K562 (cell line): ENCODE results near the gene PPY. TPM values are rescaled to one million over a fixed set of nuclear protein-coding genes. Genes with fewer than 3 reads are reported as not detected.
A peak's percentile ranks its signal among the peaks of the same experiment; 100 is the strongest.

ENCODE experiments used
- ATAC-seq: fragments of 200-7000 bp; cut with Tn5 transposase; 3 replicates; pipeline ENCODE4 v1.9.1; 2020; ENCODE audit warnings: moderate library complexity
- BruUV-seq: library from RNA; stranded (reverse); fragments of 400-500 nt; replicated peaks from 2 replicates; lab custom pipeline; 2021; lab: Mats Ljungman, UMichigan
- CTCF ChIA-PET: fragments of 300-600 bp; formaldehyde crosslinking; extraction: SDS; loops from one replicate; lab custom pipeline; 2021; ENCODE audit warnings: low intra/inter-chr PET ratio; lab: Yijun Ruan, JAX
- POLR2A ChIA-PET: fragments of 300-600, 350-650 bp; sonication (Branson Sonifier 250); formaldehyde crosslinking; extraction: SDS; loops from one replicate; lab custom pipeline; 2021; ENCODE audit warnings: antibody characterized with exemption, inconsistent platforms; lab: Yijun Ruan, JAX
- DNase-seq, 4 experiments: peaks; one replicate each; pipeline versions ENCODE4 v3.0.0 to v3.0.0-alpha.2; 2011 to 2018; ENCODE audit warnings: low spot score in 3 of 4, mixed read lengths in 3 of 4; ENCODE audit errors: extremely low read depth in 1 of 4
- FAIRE-seq: peaks from 2 replicates; lab custom pipeline; 2011; peaks lifted over from hg19 to GRCh38; lab: Jason Lieb, UNC
- H2AFZ ChIP-seq: 2 replicates; pipeline ENCODE4 v1.6.0; 2011; ENCODE audit warnings: low read depth, low read length, control low read depth, inconsistent platforms
- H3K27ac ChIP-seq: fragments of 200-600 bp; 3 replicates; pipeline ENCODE4 v1.8.0; 2011; ENCODE audit warnings: low read depth, mild to moderate bottlenecking, control low read depth, inconsistent platforms, low read length, moderate library complexity, mixed read lengths; ENCODE audit errors: extremely low read depth
- H3K27me3 ChIP-seq, 2 experiments: fragments of 300-600 bp in 1 of 2; 2 replicates in 1 of 2; 3 replicates in 1 of 2; pipeline versions ENCODE4 v1.6.0 to v1.8.0; 2011; ENCODE audit warnings: inconsistent platforms in 2 of 2, low read length in 2 of 2, mild to moderate bottlenecking in 1 of 2, mixed read lengths in 1 of 2, moderate library complexity in 1 of 2; ENCODE audit not compliant: control insufficient read depth in 2 of 2, insufficient read depth in 2 of 2
- H3K36me3 ChIP-seq: fragments of 300-600 bp; 3 replicates; pipeline ENCODE4 v1.8.0; 2011; ENCODE audit warnings: mild to moderate bottlenecking, low read length, inconsistent platforms; ENCODE audit not compliant: control insufficient read depth, insufficient read depth
- H3K4me1 ChIP-seq, 2 experiments: fragments of 200-600 bp in 1 of 2; replicated peaks in 1 of 2; 2 replicates in 1 of 2; 3 replicates in 1 of 2; pipeline versions ENCODE4 v1.5.1 to v1.8.0; 2011; ENCODE audit warnings: inconsistent platforms in 2 of 2, low read length in 2 of 2, mild to moderate bottlenecking in 1 of 2, mixed read lengths in 1 of 2, moderate library complexity in 1 of 2; ENCODE audit not compliant: control insufficient read depth in 2 of 2, insufficient read depth in 2 of 2
- H3K4me2 ChIP-seq: 2 replicates; pipeline ENCODE4 v1.6.1; 2011; ENCODE audit warnings: low read length, control low read depth, inconsistent platforms, mixed read lengths; ENCODE audit not compliant: insufficient read depth
- H3K4me3 ChIP-seq: fragments of 200-600 bp; sonication (generic), shearing (Covaris generic); 2 replicates; pipeline ENCODE4 v1.5.1; 2016; ENCODE audit warnings: control low read depth, inconsistent platforms
- H3K79me2 ChIP-seq: fragments of 200-600 bp; 3 replicates; pipeline ENCODE4 v1.8.0; 2011; ENCODE audit warnings: low read length, inconsistent platforms; ENCODE audit not compliant: control insufficient read depth, insufficient read depth
- H3K9ac ChIP-seq, 2 experiments: 2 replicates each; pipeline versions ENCODE4 v1.6.0 to v1.6.1; 2011; ENCODE audit warnings: low read depth in 2 of 2, low read length in 2 of 2, control low read depth in 1 of 2, inconsistent platforms in 1 of 2, mild to moderate bottlenecking in 1 of 2, mixed read lengths in 1 of 2; ENCODE audit not compliant: insufficient read depth in 1 of 2
- H3K9me1 ChIP-seq: one replicate; pipeline ENCODE4 v1.6.0; 2011; ENCODE audit warnings: inconsistent platforms, mild to moderate bottlenecking, low read length, moderate library complexity; ENCODE audit not compliant: control insufficient read depth, insufficient read depth
- H3K9me3 ChIP-seq: replicated peaks from 2 replicates; pipeline ENCODE4 v1.5.1; 2011; ENCODE audit warnings: low read depth, low read length, inconsistent platforms; ENCODE audit not compliant: control insufficient read depth, insufficient read depth
- H4K20me1 ChIP-seq: replicated peaks from 2 replicates; pipeline ENCODE4 v1.6.1; 2011; ENCODE audit warnings: low read length, inconsistent platforms, mixed read lengths; ENCODE audit not compliant: control insufficient read depth, insufficient read depth
- ESRRB ChIP-seq: fragments of 250-450 bp; sonication (Bioruptor Pico); IDR thresholded peaks from 2 replicates; pipeline ENCODE4 v1.5.0; 2020; ENCODE audit warnings: mild to moderate bottlenecking, moderate library complexity, borderline replicate concordance
- TAL1 ChIP-seq: fragments of 450-650 bp; IDR thresholded peaks from 2 replicates; pipeline ENCODE4 v1.6.1; 2016; ENCODE audit warnings: mild to moderate bottlenecking
- TGIF2 ChIP-seq: sonication (generic); formaldehyde crosslinking; IDR thresholded peaks from 2 replicates; pipeline ENCODE4 v1.8.1; 2022; ENCODE audit warnings: mild to moderate bottlenecking, missing genetic modification reagents, moderate library complexity
- WGBS: fragments of 100-300 bp; shearing (Covaris generic); methylation state at CpG from one replicate; pipeline ENCODE4 v1.1.6; 2016; ENCODE audit warnings: low coverage, mixed read lengths; ENCODE audit not compliant: insufficient coverage; ENCODE audit errors: missing lambda C conversion rate; 5-methylcytosine and 5-hydroxymethylcytosine counted together
- in situ Hi-C: fragments of 300-500 bp; cut with MboI; formaldehyde crosslinking; loops from 4 replicates; pipeline ENCODE4 v1.15.0; 2018; ENCODE audit warnings: inconsistent platforms, mixed read lengths
- intact Hi-C: fragments of 100-400 bp; cut with micrococcal nuclease; formaldehyde crosslinking; loops from 2 replicates; pipeline ENCODE4 v1.14.2; 2022
- polyA plus RNA-seq, 8 experiments: library from polyadenylated mRNA; depleted of rRNA in 4 of 8; stranded (reverse) in 5 of 8; unstranded in 3 of 8; fragments of >200 nt; fragmentation: Nextera tagmentation in 2 of 8; fragmentation: Illumina TruSeq in 1 of 8; extraction: Ambion mirVana in 2 of 8; extraction: Trizol in 1 of 8; gene quantifications; 2 replicates each; pipeline versions ENCODE4 v1.2.1 to v1.2.3, GENCODE V29; 2011 to 2014; ENCODE audit warnings: inconsistent platforms in 1 of 8, missing spikeins in 1 of 8
- total RNA-seq, 7 experiments: library from RNA; depleted of rRNA in 6 of 7; stranded (reverse); fragments of >200 nt in 6 of 7; fragmentation: Illumina TruSeq in 2 of 7; extraction: Trizol in 2 of 7; gene quantifications; 2 replicates each; pipeline versions ENCODE4 v1.2.1 to v1.2.3, GENCODE V29; 2011 to 2021; ENCODE audit warnings: low replicate concordance in 1 of 7
- TF ChIP-seq, protein P1 (sequence below), 2 experiments: fragments of 250-450 bp in 1 of 2; fragments of 450-650 bp in 1 of 2; sonication (Bioruptor Pico) in 1 of 2; IDR thresholded peaks; 2 replicates each; pipeline versions ENCODE4 v1.6.1 to v1.8.0; 2016 to 2021; ENCODE audit warnings: mild to moderate bottlenecking in 2 of 2, moderate library complexity in 2 of 2, missing compliant biosample characterization in 1 of 2, missing genetic modification characterization in 1 of 2
- TF ChIP-seq, protein P2 (sequence below): fragments of 200-800 bp; sonication (Bioruptor generic); IDR thresholded peaks from 2 replicates; pipeline ENCODE4 v1.6.1; 2016; ENCODE audit warnings: missing genetic modification characterization, missing compliant biosample characterization
- TF ChIP-seq, protein P3 (sequence below): fragments of 250-450 bp; sonication (Bioruptor Pico); IDR thresholded peaks from 2 replicates; pipeline ENCODE4 v1.4.0; 2020
- TF ChIP-seq, protein P4 (sequence below): sonication (generic); formaldehyde crosslinking; IDR thresholded peaks from 2 replicates; pipeline ENCODE4 v1.8.1; 2023; ENCODE audit warnings: mild to moderate bottlenecking, missing genetic modification reagents

PPY gene
- total and polyA plus RNA-seq, 9 of the 15 experiments (the other 6 are each of a cell fraction or from before 2014, with no cell fraction given) = not detected

DNA sequence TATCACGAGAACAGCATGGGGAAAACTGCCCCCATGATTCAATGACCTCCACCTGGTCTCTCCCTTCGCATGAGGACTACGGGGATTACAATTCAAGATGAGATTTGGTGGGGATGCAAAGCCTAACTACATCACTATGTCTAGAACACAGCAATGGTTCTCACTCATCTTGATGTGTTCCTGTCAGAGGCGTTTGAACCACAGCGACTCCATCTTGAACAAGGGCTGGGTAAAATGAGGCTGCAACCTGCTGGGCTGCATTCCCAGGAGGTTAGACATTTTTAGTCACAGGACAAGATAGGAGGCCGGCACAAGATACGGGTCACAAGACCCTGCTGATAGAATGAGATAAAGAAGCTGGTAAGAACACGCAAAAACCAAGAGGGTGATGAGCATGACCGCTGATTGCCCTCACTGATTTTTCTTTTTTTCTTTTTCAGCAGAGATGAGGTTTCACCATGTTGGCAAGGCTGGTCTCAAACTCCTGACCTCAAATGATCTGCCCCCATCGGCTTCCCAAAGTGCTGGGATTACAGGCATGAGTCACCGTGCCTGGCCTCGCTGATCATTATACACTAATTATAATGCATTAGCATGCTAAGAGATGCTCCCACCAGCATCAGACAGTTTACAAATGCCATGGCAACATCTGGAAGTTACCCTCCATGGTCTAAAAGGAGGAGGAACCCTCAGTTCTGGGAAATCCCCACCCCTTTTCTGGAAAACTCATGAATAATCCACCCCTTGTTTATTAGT, 3.0 kb upstream of the PPY start:
- no peaks in the 10 kb centered on the region for H3K9me1 ChIP-seq
- no TSS peak for BruUV-seq
- POLR2A ChIA-PET = interaction anchor here (0.6 to 0.7 kb wide), 2 partner anchors 287 to 414 kb away, joined by 3 read pairs; no protein-coding TSS in a partner anchor
- ATAC-seq = no peak
- in situ Hi-C loops = loop anchor here (25.0 kb wide), 1 partner anchor 392 kb away; the partner anchor contains the start of gene GRN
- no peaks in the 10 kb centered on the region for H3K36me3 ChIP-seq
- no peaks in the 10 kb centered on the region for H3K9me3 ChIP-seq
- H3K9ac ChIP-seq = no peak overlapping the region
- peaks cover 0 to 4% of the 10 kb centered on the region in 2 experiments; a peak in 2 of 5 replicates for H3K4me1 ChIP-seq
- DNase-seq = no peak
- H3K79me2 ChIP-seq = no peaks in the 10 kb centered on the region
- no peak overlapping the region for H3K27ac ChIP-seq
- H3K4me2 ChIP-seq = no peak overlapping the region
- CTCF ChIA-PET = interaction anchor here (3.0 kb wide), 1 partner anchor 50 kb away, joined by 37 read pairs; no protein-coding TSS in a partner anchor
- peaks cover 11 to 14% of the 10 kb centered on the region in 2 experiments; a peak in 4 of 5 replicates for H3K27me3 ChIP-seq
- intact Hi-C loops = no loop called here
- peak; percentile 76 for FAIRE-seq
- 2% methylated on average over 12 of the region's 12 CpGs for whole genome bisulfite sequencing
- no peaks in the 10 kb centered on the region for H4K20me1 ChIP-seq
- no peak overlapping the region for H2AFZ ChIP-seq
- H3K4me3 ChIP-seq = no peak overlapping the region
- TF ChIP-seq, protein P1, sequence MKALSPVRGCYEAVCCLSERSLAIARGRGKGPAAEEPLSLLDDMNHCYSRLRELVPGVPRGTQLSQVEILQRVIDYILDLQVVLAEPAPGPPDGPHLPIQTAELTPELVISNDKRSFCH (CRISPR knock-in tag; IDR thresholded peaks at IDR 0.05) = no peak
- TF ChIP-seq, protein P1 (tag; IDR thresholded peaks at IDR 0.05) = peak; percentile 77; the same call in 1 of the 2 replicates
- TF ChIP-seq, protein P2, sequence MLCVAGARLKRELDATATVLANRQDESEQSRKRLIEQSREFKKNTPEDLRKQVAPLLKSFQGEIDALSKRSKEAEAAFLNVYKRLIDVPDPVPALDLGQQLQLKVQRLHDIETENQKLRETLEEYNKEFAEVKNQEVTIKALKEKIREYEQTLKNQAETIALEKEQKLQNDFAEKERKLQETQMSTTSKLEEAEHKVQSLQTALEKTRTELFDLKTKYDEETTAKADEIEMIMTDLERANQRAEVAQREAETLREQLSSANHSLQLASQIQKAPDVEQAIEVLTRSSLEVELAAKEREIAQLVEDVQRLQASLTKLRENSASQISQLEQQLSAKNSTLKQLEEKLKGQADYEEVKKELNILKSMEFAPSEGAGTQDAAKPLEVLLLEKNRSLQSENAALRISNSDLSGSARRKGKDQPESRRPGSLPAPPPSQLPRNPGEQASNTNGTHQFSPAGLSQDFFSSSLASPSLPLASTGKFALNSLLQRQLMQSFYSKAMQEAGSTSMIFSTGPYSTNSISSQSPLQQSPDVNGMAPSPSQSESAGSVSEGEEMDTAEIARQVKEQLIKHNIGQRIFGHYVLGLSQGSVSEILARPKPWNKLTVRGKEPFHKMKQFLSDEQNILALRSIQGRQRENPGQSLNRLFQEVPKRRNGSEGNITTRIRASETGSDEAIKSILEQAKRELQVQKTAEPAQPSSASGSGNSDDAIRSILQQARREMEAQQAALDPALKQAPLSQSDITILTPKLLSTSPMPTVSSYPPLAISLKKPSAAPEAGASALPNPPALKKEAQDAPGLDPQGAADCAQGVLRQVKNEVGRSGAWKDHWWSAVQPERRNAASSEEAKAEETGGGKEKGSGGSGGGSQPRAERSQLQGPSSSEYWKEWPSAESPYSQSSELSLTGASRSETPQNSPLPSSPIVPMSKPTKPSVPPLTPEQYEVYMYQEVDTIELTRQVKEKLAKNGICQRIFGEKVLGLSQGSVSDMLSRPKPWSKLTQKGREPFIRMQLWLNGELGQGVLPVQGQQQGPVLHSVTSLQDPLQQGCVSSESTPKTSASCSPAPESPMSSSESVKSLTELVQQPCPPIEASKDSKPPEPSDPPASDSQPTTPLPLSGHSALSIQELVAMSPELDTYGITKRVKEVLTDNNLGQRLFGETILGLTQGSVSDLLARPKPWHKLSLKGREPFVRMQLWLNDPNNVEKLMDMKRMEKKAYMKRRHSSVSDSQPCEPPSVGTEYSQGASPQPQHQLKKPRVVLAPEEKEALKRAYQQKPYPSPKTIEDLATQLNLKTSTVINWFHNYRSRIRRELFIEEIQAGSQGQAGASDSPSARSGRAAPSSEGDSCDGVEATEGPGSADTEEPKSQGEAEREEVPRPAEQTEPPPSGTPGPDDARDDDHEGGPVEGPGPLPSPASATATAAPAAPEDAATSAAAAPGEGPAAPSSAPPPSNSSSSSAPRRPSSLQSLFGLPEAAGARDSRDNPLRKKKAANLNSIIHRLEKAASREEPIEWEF (CRISPR knock-in tag) = 0 out of 2 replicates have a peak, but pooled peaks have one; percentile 24
- no peak for TF ChIP-seq TAL1
- TF ChIP-seq, protein P3, sequence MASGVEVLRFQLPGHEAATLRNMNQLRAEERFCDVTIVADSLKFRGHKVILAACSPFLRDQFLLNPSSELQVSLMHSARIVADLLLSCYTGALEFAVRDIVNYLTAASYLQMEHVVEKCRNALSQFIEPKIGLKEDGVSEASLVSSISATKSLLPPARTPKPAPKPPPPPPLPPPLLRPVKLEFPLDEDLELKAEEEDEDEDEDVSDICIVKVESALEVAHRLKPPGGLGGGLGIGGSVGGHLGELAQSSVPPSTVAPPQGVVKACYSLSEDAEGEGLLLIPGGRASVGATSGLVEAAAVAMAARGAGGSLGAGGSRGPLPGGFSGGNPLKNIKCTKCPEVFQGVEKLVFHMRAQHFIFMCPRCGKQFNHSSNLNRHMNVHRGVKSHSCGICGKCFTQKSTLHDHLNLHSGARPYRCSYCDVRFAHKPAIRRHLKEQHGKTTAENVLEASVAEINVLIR (CRISPR knock-in tag) = peak; percentile 47; the same call in 1 of the 2 replicates
- no peak for TF ChIP-seq ESRRB (CRISPR knock-in tag)
- no peak for TF ChIP-seq TGIF2 (CRISPR knock-in tag)
- TF ChIP-seq, protein P4, sequence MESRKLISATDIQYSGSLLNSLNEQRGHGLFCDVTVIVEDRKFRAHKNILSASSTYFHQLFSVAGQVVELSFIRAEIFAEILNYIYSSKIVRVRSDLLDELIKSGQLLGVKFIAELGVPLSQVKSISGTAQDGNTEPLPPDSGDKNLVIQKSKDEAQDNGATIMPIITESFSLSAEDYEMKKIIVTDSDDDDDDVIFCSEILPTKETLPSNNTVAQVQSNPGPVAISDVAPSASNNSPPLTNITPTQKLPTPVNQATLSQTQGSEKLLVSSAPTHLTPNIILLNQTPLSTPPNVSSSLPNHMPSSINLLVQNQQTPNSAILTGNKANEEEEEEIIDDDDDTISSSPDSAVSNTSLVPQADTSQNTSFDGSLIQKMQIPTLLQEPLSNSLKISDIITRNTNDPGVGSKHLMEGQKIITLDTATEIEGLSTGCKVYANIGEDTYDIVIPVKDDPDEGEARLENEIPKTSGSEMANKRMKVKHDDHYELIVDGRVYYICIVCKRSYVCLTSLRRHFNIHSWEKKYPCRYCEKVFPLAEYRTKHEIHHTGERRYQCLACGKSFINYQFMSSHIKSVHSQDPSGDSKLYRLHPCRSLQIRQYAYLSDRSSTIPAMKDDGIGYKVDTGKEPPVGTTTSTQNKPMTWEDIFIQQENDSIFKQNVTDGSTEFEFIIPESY (CRISPR knock-in tag) = no peak
